ENCODE data around the gene FRMPD2.

- TF ChIP-seq CTCF (IDR thresholded peaks at IDR 0.05; ENCODE audit: extremely low read depth in 1 of 2, insufficient read depth in 1 of 2, low read depth in 1 of 2, low read length in 2 of 2) (no peak), POLR2A (IDR thresholded peaks at IDR 0.05; ENCODE audit: low read depth, low read length) (no peak), MYC (IDR thresholded peaks at IDR 0.05; ENCODE audit: low read depth, low read length) (no peak), POLR2AphosphoS5 (IDR thresholded peaks at IDR 0.05; ENCODE audit: insufficient read depth, low read depth, low read length) (no peak), EZH2 (IDR thresholded peaks at IDR 0.05; ENCODE audit: borderline replicate concordance, low read depth, low read length, severe bottlenecking) (no peak), JUN (IDR thresholded peaks at IDR 0.05; ENCODE audit: borderline replicate concordance, insufficient read depth, insufficient read length, low read depth) (no peak)
Observed at GRCh38 chr10:48307711-48308018, 33.2 kb upstream of the FRMPD2 start.

All from endothelial cell of umbilical vein (primary cell).